ENCODE measurements around the gene IRAK1. TPM values are rescaled to one million over a fixed set of nuclear protein-coding genes. Genes with fewer than 3 reads are reported as not detected.

The IRAK1 gene
- total and polyA plus RNA-seq, 9 of the 15 experiments (the other 6 are each of a cell fraction or from before 2014, with no cell fraction given): 11.6 to 261 (median 91.6) TPM

- H3K36me3 ChIP-seq (ENCODE audit: control insufficient read depth, insufficient read depth, low read length): peaks cover 7% of the 10 kb centered on the region; the same call in 2 of the 3 replicates
- peak overlapping the region; percentile 43 for H2AFZ ChIP-seq (ENCODE audit: low read depth, low read length)
- peak overlapping the region; percentile 99 to 100 for H3K9ac ChIP-seq (ENCODE audit: insufficient read depth in 1 of 2, low read depth in 2 of 2, low read length in 2 of 2)
- in situ Hi-C loops (cut with MboI): no loop called here
- 63% methylated on average over 8 of the region's 14 CpGs for WGBS (ENCODE audit: insufficient coverage, low coverage, missing lambda C conversion rate)
- peak overlapping the region; percentile 100 for H3K27ac ChIP-seq (ENCODE audit: extremely low read depth, low read depth, low read length)
- CTCF ChIA-PET (ENCODE audit: low intra/inter-chr PET ratio): no interaction called here
- H3K4me3 ChIP-seq: peak overlapping the region; percentile 84
- ATAC-seq (no peak), DNase-seq (ENCODE audit: extremely low read depth in 1 of 4, low spot score in 3 of 4) (no peak), FAIRE-seq (no peak)
- POLR2A ChIA-PET: interaction anchor here (0.5 to 1.0 kb wide), 5 partner anchors 10 to 272 kb away, joined by 3 to 4 read pairs (median 3); partner anchors contain the start of genes IDH3G and SSR4
- peaks cover 13 to 34% of the 10 kb centered on the region in 2 experiments; a peak in 4 of 5 replicates for H3K4me1 ChIP-seq (replicated peaks in 1 of 2; ENCODE audit: control insufficient read depth in 2 of 2, insufficient read depth in 2 of 2, low read length in 2 of 2)
- H3K4me2 ChIP-seq (ENCODE audit: insufficient read depth, low read length): peak overlapping the region; percentile 91
- H3K9me3 ChIP-seq (replicated peaks; ENCODE audit: control insufficient read depth, insufficient read depth, low read depth, low read length): no peaks in the 10 kb centered on the region
- H3K79me2 ChIP-seq (ENCODE audit: control insufficient read depth, insufficient read depth, low read length): peaks cover 44% of the 10 kb centered on the region
- TF ChIP-seq AFF4 (CRISPR knock-in tag; IDR thresholded peaks at IDR 0.05): 0 out of 2 replicates have a peak, but pooled peaks have one; percentile 29
- no peak for TF ChIP-seq ZFP30 (CRISPR knock-in tag; IDR thresholded peaks at IDR 0.05; ENCODE audit: borderline replicate concordance)
- TF ChIP-seq SPI1 (IDR thresholded peaks at IDR 0.05; ENCODE audit: borderline replicate concordance, low read depth, low read length): peak; percentile 48; the same call in 1 of the 2 replicates
- TF ChIP-seq TFAP4 (CRISPR knock-in tag; IDR thresholded peaks at IDR 0.05; ENCODE audit: borderline replicate concordance): peak; percentile 58; the same call in 1 of the 2 replicates
- BruUV-seq (replicated peaks): no TSS peak
- peaks cover 7% of the 10 kb centered on the region for H4K20me1 ChIP-seq (replicated peaks; ENCODE audit: control insufficient read depth, insufficient read depth, low read length)
- intact Hi-C loops (cut with micrococcal nuclease): no loop called here
- H3K9me1 ChIP-seq (ENCODE audit: control insufficient read depth, insufficient read depth, low read length): no peaks in the 10 kb centered on the region
- H3K27me3 ChIP-seq (ENCODE audit: control insufficient read depth in 2 of 2, insufficient read depth in 2 of 2, low read length in 2 of 2): no peaks in the 10 kb centered on the region
Observed at GRCh38 chrX:153974003-153974725, 45.5 kb downstream of the IRAK1 start.
